Measurements from ENCODE around the gene SIKE1.
A peak's percentile ranks its signal among the peaks of the same experiment; 100 is the strongest.
"Not testable (repeated sequence)": the region's sequence is repeated elsewhere in the genome, so short reads cannot be mapped to it uniquely, and the experiment has no call there.

The SIKE1 gene

GRCh38 chr1:114780344-114781226, at the start of gene SIKE1:
TSS of gene SIKE1 (minus strand) at chr1:114780685. CDS start at chr1:114780607, 78 bp downstream.
- peak; percentile 89 for DNase-seq (ENCODE audit: low read depth in 2 of 2)

DNA sequence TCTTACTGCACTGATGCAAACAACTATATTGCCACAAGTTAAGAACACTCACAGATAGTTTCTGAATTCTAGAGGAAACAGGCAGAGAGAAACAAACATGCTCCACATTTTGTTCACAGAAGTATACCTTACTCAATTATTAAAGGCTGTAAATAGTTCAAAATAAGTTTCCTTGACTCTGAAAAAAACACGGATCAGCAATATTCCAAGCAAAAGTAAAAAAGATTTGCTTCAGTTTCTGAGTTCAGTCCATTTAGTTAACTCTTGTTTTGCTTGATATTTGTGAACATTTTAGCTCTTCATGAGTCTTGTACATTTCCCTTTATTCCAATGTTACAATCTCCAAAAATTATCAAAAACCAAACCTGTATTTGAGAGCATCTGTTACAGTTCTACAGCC, 49.6 kb upstream of the SIKE1 start:
- not testable (repeated sequence) for DNase-seq (ENCODE audit: low read depth in 2 of 2)

- DNase-seq (ENCODE audit: low read depth in 2 of 2): no peak
Measured at GRCh38 chr1:114828251-114828650, 47.8 kb upstream of the SIKE1 start.

- DNase-seq (ENCODE audit: low read depth in 2 of 2): no peak
Measured at GRCh38 chr1:114821978-114822377, 41.5 kb upstream of the SIKE1 start.

- no peak for DNase-seq (ENCODE audit: low read depth in 2 of 2)
Measured at GRCh38 chr1:114820392-114820791, 39.9 kb upstream of the SIKE1 start.

GRCh38 chr1:114819869-114820268, 39.4 kb upstream of the SIKE1 start:
- no peak for DNase-seq (ENCODE audit: low read depth in 2 of 2)

GRCh38 chr1:114804449-114804848, 24.0 kb upstream of the SIKE1 start:
- DNase-seq (ENCODE audit: low read depth in 2 of 2): not testable (repeated sequence)

GRCh38 chr1:114803001-114803400, 22.5 kb upstream of the SIKE1 start:
- DNase-seq (ENCODE audit: low read depth in 2 of 2): no peak

- no peak for DNase-seq (ENCODE audit: low read depth in 2 of 2)
Measured at GRCh38 chr1:114794038-114794437, 13.6 kb upstream of the SIKE1 start.

GRCh38 chr1:114790581-114790980, 10.1 kb upstream of the SIKE1 start:
- not testable (repeated sequence) for DNase-seq (ENCODE audit: low read depth in 2 of 2)

- DNase-seq (ENCODE audit: low read depth in 2 of 2): not testable (repeated sequence)
Measured at GRCh38 chr1:114786440-114786839, 6.0 kb upstream of the SIKE1 start.

DNA sequence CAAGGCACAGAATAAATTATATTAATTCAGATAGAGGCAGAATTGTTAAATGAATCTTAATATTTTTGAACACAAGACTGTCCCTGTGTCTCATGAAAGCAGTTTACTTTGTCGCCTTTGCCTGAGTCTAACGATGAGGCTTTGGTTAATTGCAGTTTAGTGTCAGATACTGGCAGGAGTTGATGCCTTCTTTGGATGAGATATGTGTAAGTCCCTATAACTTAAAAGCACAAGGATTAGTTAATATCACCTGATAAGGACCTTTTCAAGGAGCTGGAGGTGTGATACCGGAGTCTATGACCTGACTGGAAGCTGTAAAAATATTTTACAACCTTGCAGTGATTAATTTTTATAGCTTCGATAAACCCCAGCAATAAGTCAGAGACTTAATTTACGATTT, 2.0 kb upstream of the SIKE1 start:
- no peak for DNase-seq (ENCODE audit: low read depth in 2 of 2)

DNA sequence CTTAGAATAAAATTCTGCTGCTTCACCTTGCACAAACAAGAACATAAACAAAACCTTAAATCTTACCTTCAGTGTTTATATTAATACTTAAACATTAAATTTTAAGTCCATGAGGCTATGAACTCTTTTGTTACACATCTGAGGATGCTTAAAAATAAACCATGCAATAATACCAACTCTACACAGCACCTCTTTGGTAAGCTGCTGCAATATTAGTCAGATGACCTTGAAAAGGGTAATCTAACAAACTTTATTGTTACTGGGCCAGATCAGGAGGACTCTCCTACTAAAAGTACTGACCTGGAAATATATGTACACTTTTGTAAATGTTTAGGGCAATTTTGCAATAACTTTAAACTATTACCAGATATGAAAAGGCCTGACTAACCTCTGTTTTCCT, 763 bp downstream of the SIKE1 start:
- DNase-seq (ENCODE audit: low read depth in 2 of 2): no peak

DNA sequence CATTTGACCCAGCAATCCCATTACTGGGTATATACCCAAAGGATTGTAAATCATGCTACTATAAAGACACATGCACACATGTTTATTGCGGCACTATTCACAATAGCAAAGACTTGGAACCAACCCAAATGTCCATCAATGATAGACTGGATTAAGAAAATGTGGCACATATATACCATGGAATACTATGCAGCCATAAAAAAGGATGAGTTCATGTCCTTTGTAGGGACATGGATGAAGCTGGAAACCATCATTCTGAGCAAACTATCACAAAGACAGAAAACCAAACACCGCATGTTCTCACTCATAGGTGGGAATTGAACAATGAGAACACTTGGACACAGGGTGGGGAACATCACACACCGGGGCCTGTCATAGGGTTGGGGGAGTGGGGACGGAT, 3.8 kb downstream of the SIKE1 start:
- not testable (repeated sequence) for DNase-seq (ENCODE audit: low read depth in 2 of 2)

DNA sequence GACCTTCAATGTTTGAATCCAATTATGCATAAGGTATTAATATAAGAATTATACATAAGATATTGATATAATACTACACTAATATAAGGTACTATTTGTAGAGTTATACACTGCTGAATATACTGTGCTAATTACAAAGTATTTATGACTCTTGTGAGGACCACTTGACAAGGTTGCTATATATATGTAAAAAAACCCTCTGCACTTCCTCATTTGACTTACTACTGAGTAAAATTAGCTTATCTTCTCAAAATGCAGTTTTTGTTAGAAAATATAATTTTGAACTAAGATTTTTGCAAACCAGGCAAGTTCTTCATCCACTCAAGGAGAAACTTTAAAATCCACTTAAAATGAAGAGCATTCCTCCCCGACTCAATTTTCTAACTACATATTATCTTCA, 8.5 kb downstream of the SIKE1 start:
- no peak for DNase-seq (ENCODE audit: low read depth in 2 of 2)

GRCh38 chr1:114770989-114771388, 9.5 kb downstream of the SIKE1 start:
- no peak for DNase-seq (ENCODE audit: low read depth in 2 of 2)

- DNase-seq (ENCODE audit: low read depth in 2 of 2): no peak
Measured at GRCh38 chr1:114764689-114765088, 15.8 kb downstream of the SIKE1 start.

GRCh38 chr1:114758256-114758832, 22.1 kb downstream of the SIKE1 start:
- no peak for DNase-seq (ENCODE audit: low read depth in 2 of 2)

- DNase-seq (ENCODE audit: low read depth in 2 of 2): peak; percentile 90 to 94
Measured at GRCh38 chr1:114757455-114758255, 22.8 kb downstream of the SIKE1 start, which contains the start of gene CSDE1. TSS of gene CSDE1 (minus strand) at chr1:114757984. CDS start at chr1:114739890, 18,094 bp downstream.

- no peak for DNase-seq (ENCODE audit: low read depth in 2 of 2)
Measured at GRCh38 chr1:114756949-114757454, 23.5 kb downstream of the SIKE1 start.

- DNase-seq (ENCODE audit: low read depth in 2 of 2): no peak
Measured at GRCh38 chr1:114756009-114756892, 24.2 kb downstream of the SIKE1 start.
